ENCODE data around the gene GDI2.

DNA sequence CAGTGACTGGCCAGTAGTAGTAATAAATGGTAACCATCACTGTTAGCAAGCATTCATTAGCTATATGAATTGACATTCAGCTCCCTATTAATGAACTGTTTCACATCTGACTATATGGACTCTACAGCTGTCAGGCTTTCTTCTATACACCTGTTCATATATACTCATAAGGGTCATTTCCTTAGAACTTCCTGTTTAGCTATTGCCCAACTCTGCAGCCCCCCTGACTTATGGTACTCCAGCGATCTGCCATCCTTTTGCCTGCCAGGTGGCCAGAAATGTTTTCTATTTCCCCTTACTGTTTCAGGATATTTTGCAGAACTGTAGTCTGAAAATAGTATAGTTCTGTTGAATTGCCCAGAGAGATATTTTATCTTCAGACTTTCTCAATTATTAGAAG, 72.0 kb downstream of the GDI2 start:
- TF ChIP-seq, protein P1, sequence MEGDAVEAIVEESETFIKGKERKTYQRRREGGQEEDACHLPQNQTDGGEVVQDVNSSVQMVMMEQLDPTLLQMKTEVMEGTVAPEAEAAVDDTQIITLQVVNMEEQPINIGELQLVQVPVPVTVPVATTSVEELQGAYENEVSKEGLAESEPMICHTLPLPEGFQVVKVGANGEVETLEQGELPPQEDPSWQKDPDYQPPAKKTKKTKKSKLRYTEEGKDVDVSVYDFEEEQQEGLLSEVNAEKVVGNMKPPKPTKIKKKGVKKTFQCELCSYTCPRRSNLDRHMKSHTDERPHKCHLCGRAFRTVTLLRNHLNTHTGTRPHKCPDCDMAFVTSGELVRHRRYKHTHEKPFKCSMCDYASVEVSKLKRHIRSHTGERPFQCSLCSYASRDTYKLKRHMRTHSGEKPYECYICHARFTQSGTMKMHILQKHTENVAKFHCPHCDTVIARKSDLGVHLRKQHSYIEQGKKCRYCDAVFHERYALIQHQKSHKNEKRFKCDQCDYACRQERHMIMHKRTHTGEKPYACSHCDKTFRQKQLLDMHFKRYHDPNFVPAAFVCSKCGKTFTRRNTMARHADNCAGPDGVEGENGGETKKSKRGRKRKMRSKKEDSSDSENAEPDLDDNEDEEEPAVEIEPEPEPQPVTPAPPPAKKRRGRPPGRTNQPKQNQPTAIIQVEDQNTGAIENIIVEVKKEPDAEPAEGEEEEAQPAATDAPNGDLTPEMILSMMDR (conservative IDR thresholded peaks at IDR 0.05), result no peak
- no peak for TF ChIP-seq ZFX (IDR thresholded peaks at IDR 0.05)

Measured in C4-2B (cell line).